Measurements from ENCODE around the gene ZCCHC17. TPM values are rescaled to one million over a fixed set of nuclear protein-coding genes. Genes with fewer than 3 reads are reported as not detected.

Gene ZCCHC17
- total RNA-seq, 1 donor from 2014 or later: 10.4 TPM

- no peak for ATAC-seq
- DNase-seq (ENCODE audit: missing footprints): no peak
- intact Hi-C loops (cut with DNase I): no loop called here
Observed at GRCh38 chr1:31407029-31407626, 110.3 kb downstream of the ZCCHC17 start.

GRCh38 chr1:31408788-31409318, 112.0 kb downstream of the ZCCHC17 start:
- intact Hi-C loops (cut with DNase I): no loop called here
- no peak for ATAC-seq
- no peak for DNase-seq (ENCODE audit: missing footprints)

GRCh38 chr1:31409946-31410858, 113.4 kb downstream of the ZCCHC17 start:
- DNase-seq (ENCODE audit: missing footprints) (no peak), ATAC-seq (no peak)
- intact Hi-C loops (cut with DNase I): loop anchor here (5.0 kb wide), 1 partner anchor 43 kb away; no protein-coding TSS in a partner anchor

- no peak for ATAC-seq
- intact Hi-C loops (cut with DNase I): loop anchor here (5.0 kb wide), 1 partner anchor 44 kb away; no protein-coding TSS in a partner anchor
- DNase-seq (ENCODE audit: missing footprints): no peak
Observed at GRCh38 chr1:31410871-31411270, 114.0 kb downstream of the ZCCHC17 start.

GRCh38 chr1:31412205-31412604, 115.4 kb downstream of the ZCCHC17 start:
- ATAC-seq: no peak
- intact Hi-C loops (cut with DNase I): loop anchor here (5.0 kb wide), 1 partner anchor 45 kb away; no protein-coding TSS in a partner anchor
- no peak for DNase-seq (ENCODE audit: missing footprints)

GRCh38 chr1:31412732-31413404, 116.0 kb downstream of the ZCCHC17 start, which contains the start of gene SERINC2:
SERINC2 (plus strand) TSS chr1:31413213; CDS start chr1:31413266, 53 bp downstream.
- intact Hi-C loops (cut with DNase I): loop anchor here (5.0 kb wide), 1 partner anchor 46 kb away; no protein-coding TSS in a partner anchor
- no peak for DNase-seq (ENCODE audit: missing footprints)
- peak; percentile 57 for ATAC-seq

- intact Hi-C loops (cut with DNase I): loop anchor here (5.0 kb wide), 1 partner anchor 46 kb away; no protein-coding TSS in a partner anchor
- ATAC-seq: peak; percentile 85
Observed at GRCh38 chr1:31413405-31414001, 116.7 kb downstream of the ZCCHC17 start.

More at GRCh38 chr1:31413405-31414001, 116.7 kb downstream of the ZCCHC17 start:
- peak; percentile 90 for DNase-seq (ENCODE audit: missing footprints)

Other genes with a start within 250 kb of the ZCCHC17 start
- 71.1 TPM for gene PUM1, start 231.3 kb upstream of the ZCCHC17 start, total RNA-seq
- 0.14 TPM for gene NKAIN1, start 57.1 kb upstream of the ZCCHC17 start, total RNA-seq
- 19.0 TPM for gene SNRNP40, start 244 bp upstream of the ZCCHC17 start, total RNA-seq
- gene FABP3, start 76.0 kb downstream of the ZCCHC17 start, total RNA-seq: 5,086 TPM
- 1.7 TPM for gene SERINC2, start 116.2 kb downstream of the ZCCHC17 start, total RNA-seq